ENCODE measurements around the gene FOXN3.

FOXN3 gene

GRCh38 chr14:89319687-89320086 is 97.3 kb downstream of the FOXN3 start:
- Histone ChIP-seq H3K27ac (ENCODE audit: low read length) (no peak overlapping the region), H3K36me3 (ENCODE audit: control insufficient read depth, insufficient read depth, low read length) (peaks cover 2% of the 10 kb centered on the region; the same call in 1 of the 2 replicates), H3K4me3 (ENCODE audit: low read length) (no peak overlapping the region), H3K4me1 (ENCODE audit: control insufficient read depth, insufficient read depth, low read length) (peaks cover 3% of the 10 kb centered on the region), H3K27me3 (ENCODE audit: control insufficient read depth, insufficient read depth, low read length) (no peaks in the 10 kb centered on the region), H3K9me3 (ENCODE audit: control insufficient read depth, insufficient read depth, low read length) (no peaks in the 10 kb centered on the region)
- WGBS (ENCODE audit: insufficient coverage, insufficient read length): no CpG with 5 or more reads among the region's 4 CpGs
- DNase-seq (ENCODE audit: low read depth, low spot score): no peak

- no CpG with 5 or more reads among the region's 4 CpGs for WGBS (ENCODE audit: insufficient coverage, insufficient read length)
- Histone ChIP-seq H3K36me3 (ENCODE audit: control insufficient read depth, insufficient read depth, low read length) (peaks cover 2% of the 10 kb centered on the region; the same call in 1 of the 2 replicates), H3K9me3 (ENCODE audit: control insufficient read depth, insufficient read depth, low read length) (no peaks in the 10 kb centered on the region), H3K4me3 (ENCODE audit: low read length) (no peak overlapping the region), H3K27ac (ENCODE audit: low read length) (no peak overlapping the region), H3K4me1 (ENCODE audit: control insufficient read depth, insufficient read depth, low read length) (peaks cover 3% of the 10 kb centered on the region), H3K27me3 (ENCODE audit: control insufficient read depth, insufficient read depth, low read length) (no peaks in the 10 kb centered on the region)
- DNase-seq (ENCODE audit: low read depth, low spot score): no peak
These were observed 99.9 kb downstream of the FOXN3 start for GRCh38 chr14:89317051-89317691.

- DNase-seq (ENCODE audit: low read depth, low spot score): no peak
- Histone ChIP-seq H3K9me3 (ENCODE audit: control insufficient read depth, insufficient read depth, low read length) (no peaks in the 10 kb centered on the region), H3K27me3 (ENCODE audit: control insufficient read depth, insufficient read depth, low read length) (no peaks in the 10 kb centered on the region), H3K27ac (ENCODE audit: low read length) (no peak overlapping the region), H3K4me1 (ENCODE audit: control insufficient read depth, insufficient read depth, low read length) (peaks cover 3% of the 10 kb centered on the region), H3K36me3 (ENCODE audit: control insufficient read depth, insufficient read depth, low read length) (peaks cover 2% of the 10 kb centered on the region; the same call in 1 of the 2 replicates), H3K4me3 (ENCODE audit: low read length) (no peak overlapping the region)
- no CpG with 5 or more reads among the region's 10 CpGs for whole genome bisulfite sequencing (ENCODE audit: insufficient coverage, insufficient read length)
These were observed 101.3 kb downstream of the FOXN3 start for GRCh38 chr14:89315493-89316470.

- no peak for DNase-seq (ENCODE audit: low read depth, low spot score)
- no peak overlapping the region for H3K27ac ChIP-seq (ENCODE audit: low read length)
- H3K4me3 ChIP-seq (ENCODE audit: low read length): no peak overlapping the region
- H3K36me3 ChIP-seq (ENCODE audit: control insufficient read depth, insufficient read depth, low read length): peaks cover 2% of the 10 kb centered on the region; the same call in 1 of the 2 replicates
- H3K27me3 ChIP-seq (ENCODE audit: control insufficient read depth, insufficient read depth, low read length): no peaks in the 10 kb centered on the region
- peaks cover 5% of the 10 kb centered on the region for H3K4me1 ChIP-seq (ENCODE audit: control insufficient read depth, insufficient read depth, low read length)
- no peaks in the 10 kb centered on the region for H3K9me3 ChIP-seq (ENCODE audit: control insufficient read depth, insufficient read depth, low read length)
- WGBS (ENCODE audit: insufficient coverage, insufficient read length): no CpG with 5 or more reads among the region's 2 CpGs
These were observed 102.8 kb downstream of the FOXN3 start for GRCh38 chr14:89314274-89314673.

GRCh38 chr14:89312932-89313331 is 104.1 kb downstream of the FOXN3 start:
- H3K27ac ChIP-seq (ENCODE audit: low read length): no peak overlapping the region
- peaks cover 2% of the 10 kb centered on the region; the same call in 1 of the 2 replicates for H3K36me3 ChIP-seq (ENCODE audit: control insufficient read depth, insufficient read depth, low read length)
- WGBS (ENCODE audit: insufficient coverage, insufficient read length): no CpG with 5 or more reads among the region's 5 CpGs
- H3K9me3 ChIP-seq (ENCODE audit: control insufficient read depth, insufficient read depth, low read length): no peaks in the 10 kb centered on the region
- DNase-seq (ENCODE audit: low read depth, low spot score): no peak
- no peaks in the 10 kb centered on the region for H3K27me3 ChIP-seq (ENCODE audit: control insufficient read depth, insufficient read depth, low read length)
- peaks cover 11% of the 10 kb centered on the region for H3K4me1 ChIP-seq (ENCODE audit: control insufficient read depth, insufficient read depth, low read length)
- H3K4me3 ChIP-seq (ENCODE audit: low read length): no peak overlapping the region

- Histone ChIP-seq H3K9me3 (ENCODE audit: control insufficient read depth, insufficient read depth, low read length) (no peaks in the 10 kb centered on the region), H3K4me1 (ENCODE audit: control insufficient read depth, insufficient read depth, low read length) (peaks cover 8% of the 10 kb centered on the region)
- no CpG with 5 or more reads among the region's 9 CpGs for WGBS (ENCODE audit: insufficient coverage, insufficient read length)
These were observed 106.8 kb downstream of the FOXN3 start for GRCh38 chr14:89310211-89310610.

GRCh38 chr14:89309670-89310177 is 107.3 kb downstream of the FOXN3 start:
- no CpG with 5 or more reads among the region's 11 CpGs for WGBS (ENCODE audit: insufficient coverage, insufficient read length)
- Histone ChIP-seq H3K4me3 (ENCODE audit: low read length) (no peak overlapping the region), H3K36me3 (ENCODE audit: control insufficient read depth, insufficient read depth, low read length) (no peaks in the 10 kb centered on the region), H3K4me1 (ENCODE audit: control insufficient read depth, insufficient read depth, low read length) (peaks cover 10% of the 10 kb centered on the region), H3K27ac (ENCODE audit: low read length) (no peak overlapping the region), H3K27me3 (ENCODE audit: control insufficient read depth, insufficient read depth, low read length) (no peaks in the 10 kb centered on the region), H3K9me3 (ENCODE audit: control insufficient read depth, insufficient read depth, low read length) (no peaks in the 10 kb centered on the region)
- DNase-seq (ENCODE audit: low read depth, low spot score): no peak

More at GRCh38 chr14:89310211-89310610, 106.8 kb downstream of the FOXN3 start:
- H3K27me3 ChIP-seq (ENCODE audit: control insufficient read depth, insufficient read depth, low read length): no peaks in the 10 kb centered on the region
- H3K36me3 ChIP-seq (ENCODE audit: control insufficient read depth, insufficient read depth, low read length): no peaks in the 10 kb centered on the region
- H3K27ac ChIP-seq (ENCODE audit: low read length): no peak overlapping the region
- no peak for DNase-seq (ENCODE audit: low read depth, low spot score)
- H3K4me3 ChIP-seq (ENCODE audit: low read length): no peak overlapping the region

GRCh38 chr14:89308232-89308959 is 108.6 kb downstream of the FOXN3 start:
- H3K4me1 ChIP-seq (ENCODE audit: control insufficient read depth, insufficient read depth, low read length): peaks cover 12% of the 10 kb centered on the region
- no peaks in the 10 kb centered on the region for H3K36me3 ChIP-seq (ENCODE audit: control insufficient read depth, insufficient read depth, low read length)
- DNase-seq (ENCODE audit: low read depth, low spot score): no peak
- no peaks in the 10 kb centered on the region for H3K27me3 ChIP-seq (ENCODE audit: control insufficient read depth, insufficient read depth, low read length)
- H3K4me3 ChIP-seq (ENCODE audit: low read length): no peak overlapping the region
- no CpG with 5 or more reads among the region's 10 CpGs for WGBS (ENCODE audit: insufficient coverage, insufficient read length)
- H3K9me3 ChIP-seq (ENCODE audit: control insufficient read depth, insufficient read depth, low read length): no peaks in the 10 kb centered on the region
- no peak overlapping the region for H3K27ac ChIP-seq (ENCODE audit: low read length)

GRCh38 chr14:89307409-89307808 is 109.6 kb downstream of the FOXN3 start:
- Histone ChIP-seq H3K4me1 (ENCODE audit: control insufficient read depth, insufficient read depth, low read length) (peaks cover 12% of the 10 kb centered on the region), H3K9me3 (ENCODE audit: control insufficient read depth, insufficient read depth, low read length) (no peaks in the 10 kb centered on the region), H3K27ac (ENCODE audit: low read length) (no peak overlapping the region), H3K36me3 (ENCODE audit: control insufficient read depth, insufficient read depth, low read length) (no peaks in the 10 kb centered on the region), H3K4me3 (ENCODE audit: low read length) (no peak overlapping the region), H3K27me3 (ENCODE audit: control insufficient read depth, insufficient read depth, low read length) (no peaks in the 10 kb centered on the region)
- no CpG with 5 or more reads among the region's 8 CpGs for WGBS (ENCODE audit: insufficient coverage, insufficient read length)
- DNase-seq (ENCODE audit: low read depth, low spot score): no peak
